HepG2 (cell line): ENCODE measurements around the gene BIRC6. TPM values are rescaled to one million over a fixed set of nuclear protein-coding genes. Genes with fewer than 3 reads are reported as not detected.

Source experiments
- ATAC-seq: fragments of 200-7000 bp; cut with Tn5 transposase; 3 replicates; pipeline ENCODE4 v1.9.1; 2020; ENCODE audit warnings: mild to moderate bottlenecking, moderate library complexity
- BruUV-seq: library from RNA; stranded (reverse); fragments of 400-500 nt; replicated peaks from 2 replicates; lab custom pipeline; 2021; lab: Mats Ljungman, UMichigan
- CTCF ChIA-PET: fragments of 300-600 bp; formaldehyde crosslinking; extraction: SDS; loops from one replicate; lab custom pipeline; 2021; ENCODE audit warnings: low total read pairs, inconsistent platforms, low intra/inter-chr PET ratio; lab: Yijun Ruan, JAX
- POLR2A ChIA-PET: fragments of 350-600 bp; sonication (Branson Sonifier 250); formaldehyde crosslinking; loops from one replicate; lab custom pipeline; 2020; ENCODE audit warnings: antibody characterized with exemption, inconsistent platforms; lab: Yijun Ruan, JAX
- DNase-seq: peaks from one replicate; pipeline ENCODE4 v3.0.0-alpha.2; 2015; ENCODE audit warnings: low spot score
- FAIRE-seq: peaks from 3 replicates; lab custom pipeline; 2011; peaks lifted over from hg19 to GRCh38; lab: Jason Lieb, UNC
- H2AFZ ChIP-seq: one replicate; pipeline ENCODE4 v1.6.1; 2011; ENCODE audit warnings: low read length, inconsistent platforms
- H3K27ac ChIP-seq: fragments of 300-600 bp; 3 replicates; pipeline ENCODE4 v1.8.0; 2011; ENCODE audit warnings: mixed run types, mild to moderate bottlenecking, mixed read lengths, low read length, inconsistent platforms; ENCODE audit not compliant: insufficient read depth; ENCODE audit errors: extremely low read length
- H3K27me3 ChIP-seq, 2 experiments: fragments of 200-600 bp in 1 of 2; 2 replicates in 1 of 2; 3 replicates in 1 of 2; pipeline versions ENCODE4 v1.6.0 to v1.8.0; 2011; ENCODE audit warnings: low read length in 2 of 2, mild to moderate bottlenecking in 2 of 2, moderate library complexity in 2 of 2, inconsistent platforms in 1 of 2; ENCODE audit not compliant: insufficient read depth in 2 of 2, control insufficient read depth in 1 of 2
- H3K36me3 ChIP-seq, 2 experiments: fragments of 200-600 bp in 1 of 2; replicated peaks in 1 of 2; 2 replicates in 1 of 2; 3 replicates in 1 of 2; pipeline versions ENCODE4 v1.5.1 to v1.8.0; 2011; ENCODE audit warnings: low read length in 2 of 2, inconsistent platforms in 1 of 2; ENCODE audit not compliant: insufficient read depth in 2 of 2, control insufficient read depth in 1 of 2
- H3K4me1 ChIP-seq: 2 replicates; pipeline ENCODE4 v1.5.1; 2012; ENCODE audit warnings: low read length, inconsistent platforms; ENCODE audit not compliant: insufficient read depth
- H3K4me2 ChIP-seq: 2 replicates; pipeline ENCODE4 v1.6.0; 2011; ENCODE audit warnings: low read depth, low read length, inconsistent platforms
- H3K4me3 ChIP-seq, 3 experiments: fragments of 200-600 bp in 1 of 3; sonication (generic), shearing (Covaris generic) in 1 of 3; replicated peaks in 1 of 3; 2 replicates each; pipeline ENCODE4 v1.5.1; 2011 to 2016; ENCODE audit warnings: low read length in 3 of 3, inconsistent platforms in 2 of 3, low read depth in 2 of 3, mild to moderate bottlenecking in 2 of 3, control low read depth in 1 of 3, mixed read lengths in 1 of 3; ENCODE audit not compliant: insufficient read depth in 1 of 3
- H3K79me2 ChIP-seq: one replicate; pipeline ENCODE4 v1.6.1; 2011; ENCODE audit warnings: low read length, inconsistent platforms; ENCODE audit not compliant: insufficient read depth
- H3K9ac ChIP-seq: 2 replicates; pipeline ENCODE4 v1.6.0; 2011; ENCODE audit warnings: mild to moderate bottlenecking, low read depth, low read length, inconsistent platforms; ENCODE audit not compliant: insufficient read depth
- H3K9me3 ChIP-seq: 2 replicates; pipeline ENCODE4 v1.5.1; 2012; ENCODE audit warnings: mild to moderate bottlenecking, low read length
- H4K20me1 ChIP-seq: 2 replicates; pipeline ENCODE4 v1.6.0; 2011; ENCODE audit warnings: inconsistent platforms, mild to moderate bottlenecking, low read length, moderate library complexity; ENCODE audit not compliant: insufficient read depth
- ARNT2 ChIP-seq: sonication (generic); formaldehyde crosslinking; IDR thresholded peaks from 2 replicates; pipeline ENCODE4 v1.8.0; 2022; ENCODE audit warnings: mild to moderate bottlenecking, low read depth, missing genetic modification reagents, moderate library complexity
- NKX3-1 ChIP-seq: sonication (generic); formaldehyde crosslinking; IDR thresholded peaks from 2 replicates; pipeline ENCODE4 v1.5.0; 2020; ENCODE audit warnings: missing genetic modification reagents
- RAD51 ChIP-seq: fragments of 450-650 bp; IDR thresholded peaks from 2 replicates; pipeline ENCODE4 v1.6.1; 2016; ENCODE audit warnings: borderline replicate concordance
- RBM22 ChIP-seq: fragments of 200-400 bp; formaldehyde crosslinking; optimal IDR thresholded peaks from 2 replicates; pipeline ENCODE3; 2017; ENCODE audit warnings: mild to moderate bottlenecking, low read length, moderate library complexity
- RERE ChIP-seq: IDR thresholded peaks from 2 replicates; pipeline ENCODE4 v1.6.1; 2016; ENCODE audit warnings: low read depth, missing genetic modification reagents, missing compliant biosample characterization
- TMF1 ChIP-seq: sonication (generic); formaldehyde crosslinking; IDR thresholded peaks from 2 replicates; pipeline ENCODE4 v1.8.1; 2022; ENCODE audit warnings: low read depth, missing genetic modification reagents
- ZBTB37 ChIP-seq: sonication (generic); formaldehyde crosslinking; IDR thresholded peaks from 2 replicates; pipeline ENCODE4 v1.4.0; 2020; ENCODE audit warnings: mild to moderate bottlenecking, missing genetic modification reagents
- ZFP82 ChIP-seq: sonication (generic); formaldehyde crosslinking; IDR thresholded peaks from 2 replicates; pipeline ENCODE4 v1.5.1; 2020; ENCODE audit warnings: mild to moderate bottlenecking, missing genetic modification reagents, borderline replicate concordance
- ZNF282 ChIP-seq: fragments of 450-650 bp; IDR thresholded peaks from 2 replicates; pipeline ENCODE4 v1.6.1; 2018; ENCODE audit not compliant: partially characterized antibody
- WGBS: methylation state at CpG from one replicate; pipeline ENCODE4 v1.1.6; 2017; ENCODE audit warnings: low lambda C conversion rate; 5-methylcytosine and 5-hydroxymethylcytosine counted together
- in situ Hi-C: cut with HindIII; loops from 2 replicates; pipeline ENCODE4 v1.10.0; 2017; ENCODE audit warnings: low pct_unique_long_range_greater_than_20kb; ENCODE audit not compliant: extremely low pct_ligation_motif_present
- intact Hi-C: fragments of 100-400 bp; cut with micrococcal nuclease; formaldehyde crosslinking; loops from one replicate; pipeline ENCODE4 v1.10.0; 2022; ENCODE audit not compliant: unreplicated experiment
- polyA plus RNA-seq, 8 experiments: library from polyadenylated mRNA; depleted of rRNA in 3 of 8; stranded (reverse) in 7 of 8; unstranded in 1 of 8; fragments of >200 nt; fragmentation: Illumina TruSeq in 4 of 8; extraction: Trizol in 4 of 8; gene quantifications; 2 replicates each; pipeline versions ENCODE4 v1.2.1 to v1.2.3, GENCODE V29; 2011 to 2016; ENCODE audit warnings: low read depth in 4 of 8, missing spikeins in 1 of 8, mixed read lengths in 1 of 8; ENCODE audit not compliant: insufficient read depth in 1 of 8
- total RNA-seq, 5 experiments: library from RNA; depleted of rRNA; stranded (reverse); fragments of >200 nt; fragmentation: Illumina TruSeq; extraction: Trizol; gene quantifications; 2 replicates each; pipeline ENCODE4 v1.2.3, GENCODE V29; 2016; ENCODE audit warnings: low read depth in 1 of 5

The BIRC6 gene
- total and polyA plus RNA-seq, 2 of the 13 experiments (the other 11 are each of a cell fraction or from before 2014, with no cell fraction given), result 65.6 to 120 TPM

GRCh38 chr2:32376756-32377155, 19.9 kb downstream of the BIRC6 start (continued):
- TF ChIP-seq RERE (no peak), ZNF282 (no peak)

- no TSS peak for BruUV-seq
- no peak overlapping the region for H3K4me2 ChIP-seq
- peaks cover 7 to 20% of the 10 kb centered on the region in 2 experiments for H3K36me3 ChIP-seq
- TF ChIP-seq RBM22 (peak; percentile 39), NKX3-1 (CRISPR knock-in tag) (no peak), RAD51 (peak; percentile 31; the same call in 1 of the 2 replicates), ARNT2 (no peak), TMF1 (CRISPR knock-in tag) (no peak), ZFP82 (no peak), ZBTB37 (CRISPR knock-in tag) (no peak)
- H2AFZ ChIP-seq, result no peak overlapping the region
- FAIRE-seq, result no peak
- in situ Hi-C loops (no loop called here), intact Hi-C loops (no loop called here)
- H3K9me3 ChIP-seq, result no peaks in the 10 kb centered on the region
- WGBS, result 93% methylated on average over 1 of the region's 1 CpG
- ATAC-seq, result peak; percentile 36; the same call in 2 of the 3 replicates
- POLR2A ChIA-PET, result interaction anchor here (1.8 kb wide), 1 partner anchor 16 kb away, joined by 3 read pairs; no protein-coding TSS in a partner anchor
- H3K27me3 ChIP-seq, result no peaks in the 10 kb centered on the region
- peak overlapping the region; percentile 8 for H3K27ac ChIP-seq
- peaks cover 50% of the 10 kb centered on the region for H4K20me1 ChIP-seq
- H3K4me1 ChIP-seq, result peaks cover 47% of the 10 kb centered on the region
- CTCF ChIA-PET, result no interaction called here
- DNase-seq, result no peak
- no peak overlapping the region for H3K9ac ChIP-seq
- H3K4me3 ChIP-seq, result no peak overlapping the region
- peaks cover 77% of the 10 kb centered on the region for H3K79me2 ChIP-seq
Observed at GRCh38 chr2:32377928-32378327, 21.1 kb downstream of the BIRC6 start.
